ENCODE results near the gene VPREB3.

GRCh38 chr22:23764899-23765881 lies 11.0 kb upstream of the VPREB3 start:
- TF ChIP-seq, protein P1, sequence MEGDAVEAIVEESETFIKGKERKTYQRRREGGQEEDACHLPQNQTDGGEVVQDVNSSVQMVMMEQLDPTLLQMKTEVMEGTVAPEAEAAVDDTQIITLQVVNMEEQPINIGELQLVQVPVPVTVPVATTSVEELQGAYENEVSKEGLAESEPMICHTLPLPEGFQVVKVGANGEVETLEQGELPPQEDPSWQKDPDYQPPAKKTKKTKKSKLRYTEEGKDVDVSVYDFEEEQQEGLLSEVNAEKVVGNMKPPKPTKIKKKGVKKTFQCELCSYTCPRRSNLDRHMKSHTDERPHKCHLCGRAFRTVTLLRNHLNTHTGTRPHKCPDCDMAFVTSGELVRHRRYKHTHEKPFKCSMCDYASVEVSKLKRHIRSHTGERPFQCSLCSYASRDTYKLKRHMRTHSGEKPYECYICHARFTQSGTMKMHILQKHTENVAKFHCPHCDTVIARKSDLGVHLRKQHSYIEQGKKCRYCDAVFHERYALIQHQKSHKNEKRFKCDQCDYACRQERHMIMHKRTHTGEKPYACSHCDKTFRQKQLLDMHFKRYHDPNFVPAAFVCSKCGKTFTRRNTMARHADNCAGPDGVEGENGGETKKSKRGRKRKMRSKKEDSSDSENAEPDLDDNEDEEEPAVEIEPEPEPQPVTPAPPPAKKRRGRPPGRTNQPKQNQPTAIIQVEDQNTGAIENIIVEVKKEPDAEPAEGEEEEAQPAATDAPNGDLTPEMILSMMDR (IDR thresholded peaks at IDR 0.05), result no peak
- no peak for TF ChIP-seq POLR2A (IDR thresholded peaks at IDR 0.05)

Data from body of pancreas (tissue), 4 donors.